ENCODE data around the gene ACSS2.

Gene ACSS2

GRCh38 chr20:34907616-34908469 is 31.4 kb downstream of the ACSS2 start:
- no peak for DNase-seq (ENCODE audit: low read depth in 2 of 2)

DNA sequence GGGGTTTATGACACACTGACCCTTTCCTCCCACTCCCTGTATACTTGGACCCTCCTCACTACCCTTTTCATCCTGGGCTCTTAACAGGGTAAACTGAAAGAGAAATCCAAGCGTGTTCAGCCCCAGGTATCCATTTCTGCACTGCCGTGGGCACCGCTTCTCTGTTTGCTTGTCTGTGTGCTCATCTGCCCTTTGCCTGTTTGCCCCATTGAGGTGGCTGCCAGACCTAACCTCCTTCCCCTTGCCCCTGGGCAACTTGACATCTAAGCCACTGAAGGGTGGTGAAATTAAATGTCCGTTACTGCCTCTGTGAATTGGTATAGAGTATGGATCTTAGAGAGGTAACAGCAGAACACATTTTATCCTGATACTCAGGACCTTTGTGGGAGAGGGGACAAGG is 38.7 kb downstream of the ACSS2 start:
- DNase-seq (ENCODE audit: low read depth in 2 of 2) = no peak

GRCh38 chr20:34915749-34916455 is 39.5 kb downstream of the ACSS2 start:
- DNase-seq (ENCODE audit: low read depth in 2 of 2) = no peak

DNA sequence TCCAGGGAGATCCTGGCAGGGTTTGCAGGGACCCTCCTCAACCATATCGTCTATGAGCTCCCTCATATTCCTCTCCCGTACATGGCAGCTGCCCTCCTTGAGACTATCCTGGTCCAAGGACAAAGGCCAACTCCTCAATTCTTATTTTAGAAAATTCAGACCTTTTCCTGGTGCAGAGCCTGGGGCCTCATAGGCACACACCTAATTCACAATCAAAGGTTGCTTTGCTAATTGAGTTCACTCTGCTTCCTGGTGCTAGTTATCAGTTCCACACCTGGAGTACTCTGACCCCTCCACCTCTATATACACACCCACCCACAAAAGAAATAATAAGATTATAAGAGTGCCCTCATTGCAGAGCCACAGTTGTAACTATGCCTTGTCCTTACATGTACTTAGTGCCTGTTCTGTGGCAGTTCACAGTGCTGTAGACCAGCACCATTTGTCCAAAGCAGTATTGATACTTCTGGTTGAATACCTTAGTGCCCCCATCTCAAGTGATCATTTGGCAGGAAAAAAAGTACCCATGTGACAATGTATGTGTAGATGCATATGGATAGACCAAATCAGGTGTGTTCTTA is 40.5 kb downstream of the ACSS2 start:
- DNase-seq (ENCODE audit: low read depth in 2 of 2) = no peak

DNA sequence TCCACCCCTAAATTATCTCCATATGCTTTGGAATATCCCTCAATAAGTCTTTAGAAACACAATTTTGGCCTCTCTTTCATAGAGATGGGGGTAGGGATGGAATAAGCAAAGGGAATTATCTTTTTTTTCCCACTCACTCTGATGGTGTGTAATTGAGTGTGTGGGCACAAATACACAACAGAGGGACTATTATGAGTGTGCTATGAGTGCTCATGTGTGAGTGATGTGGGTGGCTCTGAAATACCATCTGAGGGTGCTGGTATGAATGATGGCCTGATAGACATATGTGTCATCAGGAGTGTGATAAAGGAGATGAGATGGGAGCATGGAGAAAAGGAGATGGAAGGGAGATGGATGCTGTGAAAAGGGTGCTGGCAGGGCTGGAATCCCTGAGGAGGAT is 43.6 kb downstream of the ACSS2 start:
- DNase-seq (ENCODE audit: low read depth in 2 of 2) = no peak

GRCh38 chr20:34921436-34921835 is 45.0 kb downstream of the ACSS2 start:
- no peak for DNase-seq (ENCODE audit: low read depth in 2 of 2)

DNA sequence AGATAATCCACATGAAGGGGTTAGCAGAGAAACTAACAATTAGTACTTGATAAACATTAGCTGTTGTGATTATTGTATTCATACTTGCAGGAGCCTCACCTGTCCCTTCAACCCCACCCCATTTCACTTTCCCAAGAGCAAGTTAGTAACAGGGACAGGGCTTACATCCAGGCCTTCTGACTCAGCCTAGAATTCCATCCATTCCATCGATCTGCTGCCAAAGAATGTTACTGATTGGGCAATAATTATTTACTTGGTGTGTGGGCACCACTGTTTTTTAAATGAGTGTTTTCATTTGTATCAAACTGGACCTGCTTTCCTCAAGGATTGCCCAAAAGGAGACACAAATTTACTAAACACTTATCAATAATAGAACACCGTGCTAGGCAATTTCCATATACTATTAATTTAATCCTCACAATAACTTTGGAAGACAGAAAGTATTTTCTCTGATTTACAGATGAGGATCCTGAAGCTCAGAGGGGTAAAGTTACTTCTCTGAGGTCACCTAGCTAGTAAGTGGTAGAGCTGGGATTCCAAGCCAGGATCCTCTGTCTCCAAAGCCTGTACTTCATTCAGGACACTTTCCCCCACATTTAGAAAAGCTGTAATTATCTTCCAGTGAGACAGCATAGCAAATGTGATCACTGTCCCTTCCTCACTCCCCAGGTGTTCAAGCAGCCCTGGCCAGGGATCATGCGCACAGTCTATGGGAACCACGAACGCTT is 46.4 kb downstream of the ACSS2 start:
- no peak for DNase-seq (ENCODE audit: low read depth in 2 of 2)

DNA sequence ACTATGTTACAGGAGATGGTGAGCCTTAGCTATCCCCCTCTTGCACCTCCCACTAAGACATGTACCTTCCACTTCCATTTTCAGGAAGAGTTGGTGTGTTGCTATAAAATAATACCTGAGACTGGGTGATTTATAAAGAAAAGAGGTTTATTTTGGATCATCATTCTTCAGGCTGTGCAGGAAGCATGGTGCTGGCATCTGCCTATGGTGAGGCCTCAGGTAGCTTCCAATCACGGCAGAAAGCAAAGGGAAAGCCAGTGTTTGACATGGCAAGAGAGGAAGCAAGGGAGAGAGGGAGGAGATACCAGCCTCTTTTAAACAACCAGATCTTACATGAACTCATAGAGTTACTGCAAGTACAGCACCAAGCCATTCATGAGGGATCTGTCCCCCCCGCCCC is 47.0 kb downstream of the ACSS2 start:
- no peak for DNase-seq (ENCODE audit: low read depth in 2 of 2)

DNA sequence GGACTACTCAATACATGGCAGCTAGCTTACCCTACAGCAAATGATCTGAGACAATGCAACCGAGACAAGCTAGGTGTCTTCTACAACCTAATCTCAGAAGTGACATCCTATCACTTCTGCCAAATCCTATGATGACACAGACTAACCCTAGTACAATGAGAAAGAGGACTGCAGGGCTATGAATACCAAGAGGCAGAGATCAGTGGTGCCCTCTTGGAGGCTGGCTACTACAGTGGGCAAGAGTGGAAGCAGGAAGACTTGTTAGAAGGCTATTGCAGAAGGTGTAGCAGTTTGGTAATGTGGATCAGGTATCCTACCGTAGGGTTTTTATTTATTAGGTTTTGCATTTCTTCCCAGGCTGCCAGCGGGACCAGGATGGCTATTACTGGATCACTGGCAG is 48.9 kb downstream of the ACSS2 start:
- DNase-seq (ENCODE audit: low read depth in 2 of 2) = no peak

- no peak for DNase-seq (ENCODE audit: low read depth in 2 of 2)
Observed at GRCh38 chr20:34925981-34926380, 49.6 kb downstream of the ACSS2 start.

DNA sequence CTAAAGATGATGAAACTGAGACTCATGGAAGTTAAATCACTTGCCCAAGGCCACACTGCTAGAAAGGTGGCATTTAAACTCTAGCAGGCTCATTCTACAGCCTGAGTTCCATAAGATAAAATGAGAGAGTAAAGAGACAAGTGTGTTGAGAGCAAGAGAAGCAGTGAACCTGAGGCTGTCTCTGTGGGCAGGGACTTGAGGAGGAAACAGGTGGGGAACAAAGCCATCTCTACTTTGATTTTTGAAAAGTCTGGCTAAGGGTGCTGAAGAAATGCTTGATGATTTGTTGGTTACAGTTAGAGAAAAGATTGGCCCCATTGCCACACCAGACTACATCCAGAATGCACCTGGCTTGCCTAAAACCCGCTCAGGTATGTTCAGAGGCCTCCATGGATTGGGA is 50.2 kb downstream of the ACSS2 start:
- no peak for DNase-seq (ENCODE audit: low read depth in 2 of 2)

DNA sequence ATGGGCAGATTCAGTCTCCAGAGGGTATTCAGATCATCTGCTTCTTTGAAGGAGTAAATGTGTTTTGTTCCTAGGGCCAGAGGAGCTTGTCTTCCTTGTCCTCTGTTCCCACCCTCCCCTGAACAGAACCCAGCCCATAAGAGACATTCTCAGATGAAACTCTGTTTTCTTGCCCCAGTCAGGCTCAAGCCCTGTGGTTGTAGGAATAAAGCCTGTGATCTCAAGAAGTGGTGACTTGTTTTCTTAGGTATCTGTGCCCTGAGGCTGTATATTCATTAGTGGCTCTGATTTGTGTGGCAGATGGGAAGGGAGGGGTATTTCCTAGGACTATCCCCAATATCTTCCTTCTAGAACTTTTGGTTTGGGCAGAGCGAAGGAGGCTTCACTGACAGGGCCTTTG is 51.3 kb downstream of the ACSS2 start:
- no peak for DNase-seq (ENCODE audit: low read depth in 2 of 2)

DNA sequence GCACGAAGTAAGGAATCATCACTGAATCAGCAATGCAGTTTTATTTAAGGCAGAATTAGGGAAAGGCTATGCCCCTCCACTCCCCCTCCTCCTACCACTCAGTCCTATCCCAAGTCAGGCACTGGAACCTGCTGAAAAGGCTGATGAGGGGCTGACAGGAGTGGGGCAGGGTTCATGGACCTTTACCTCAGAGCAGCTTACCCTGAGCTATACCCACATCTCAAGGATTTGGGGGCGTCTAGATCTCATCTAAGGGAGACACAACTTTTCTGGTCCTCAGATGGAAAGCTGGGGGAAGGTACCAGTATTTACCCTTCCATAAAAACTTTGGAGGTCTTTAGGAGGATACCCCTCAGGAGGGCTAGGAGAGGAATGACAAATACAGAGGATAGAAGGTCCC is 52.0 kb downstream of the ACSS2 start:
- DNase-seq (ENCODE audit: low read depth in 2 of 2) = no peak

DNA sequence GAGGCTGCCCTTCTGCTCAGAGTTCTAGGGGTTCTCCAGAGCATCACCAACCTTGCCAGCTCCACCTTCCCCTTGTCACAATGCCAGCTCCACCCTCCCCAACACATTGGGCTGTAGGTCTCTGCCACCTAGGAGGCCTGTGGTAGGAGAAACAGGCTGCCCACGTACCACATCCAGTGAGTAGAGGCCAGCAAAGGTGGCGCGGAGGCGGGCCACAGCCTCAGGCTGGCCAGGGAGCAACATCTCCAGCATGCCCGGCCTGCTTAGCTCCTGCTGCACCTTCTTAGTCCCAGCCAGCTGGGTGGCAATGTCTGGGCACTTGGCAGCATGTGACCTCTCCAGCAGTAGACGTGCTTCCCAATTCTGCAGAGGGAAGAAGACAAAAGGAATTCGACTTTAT is 55.4 kb downstream of the ACSS2 start:
- no peak for DNase-seq (ENCODE audit: low read depth in 2 of 2)

DNA sequence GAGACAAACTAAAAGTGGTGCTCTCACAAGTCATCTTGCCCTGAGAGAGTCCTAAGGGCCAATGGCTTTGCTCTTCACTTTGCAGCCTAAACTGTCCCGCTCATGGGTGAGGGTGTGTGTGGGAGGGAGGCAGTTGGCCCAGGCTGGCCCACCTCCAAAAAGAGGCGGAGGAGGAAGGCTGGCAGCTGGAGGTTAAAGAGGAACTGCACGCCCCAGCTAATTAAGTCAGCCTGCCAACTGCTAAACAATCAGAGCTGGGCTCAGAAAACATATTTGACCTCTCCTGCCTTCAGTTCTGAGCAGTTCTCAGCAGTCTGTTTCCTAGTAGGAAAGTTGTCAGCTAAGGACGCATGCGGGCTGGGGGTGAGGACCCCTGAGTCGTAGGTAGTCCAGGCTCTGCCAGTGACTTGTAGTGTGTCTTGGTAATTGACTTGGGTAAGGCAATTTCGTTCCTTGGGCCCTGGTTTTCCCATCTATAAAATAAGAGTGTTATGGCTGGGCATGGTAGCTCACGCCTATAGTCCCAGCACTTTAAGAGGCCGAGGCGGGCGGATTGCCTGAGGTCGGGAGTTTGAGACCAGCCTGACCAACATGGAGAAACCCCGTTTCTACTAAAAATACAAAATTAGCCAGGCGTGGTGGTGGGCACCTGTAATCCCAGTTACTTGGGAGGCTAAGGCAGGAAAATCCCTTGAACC is 62.2 kb downstream of the ACSS2 start:
- DNase-seq (ENCODE audit: low read depth in 2 of 2) = no peak

- no peak for DNase-seq (ENCODE audit: low read depth in 2 of 2)
Observed at GRCh38 chr20:34940081-34940481, 63.7 kb downstream of the ACSS2 start.

- no peak for DNase-seq (ENCODE audit: low read depth in 2 of 2)
Observed at GRCh38 chr20:34941226-34941625, 64.8 kb downstream of the ACSS2 start.

- no peak for DNase-seq (ENCODE audit: low read depth in 2 of 2)
Observed at GRCh38 chr20:34942301-34942700, 65.9 kb downstream of the ACSS2 start.

DNA sequence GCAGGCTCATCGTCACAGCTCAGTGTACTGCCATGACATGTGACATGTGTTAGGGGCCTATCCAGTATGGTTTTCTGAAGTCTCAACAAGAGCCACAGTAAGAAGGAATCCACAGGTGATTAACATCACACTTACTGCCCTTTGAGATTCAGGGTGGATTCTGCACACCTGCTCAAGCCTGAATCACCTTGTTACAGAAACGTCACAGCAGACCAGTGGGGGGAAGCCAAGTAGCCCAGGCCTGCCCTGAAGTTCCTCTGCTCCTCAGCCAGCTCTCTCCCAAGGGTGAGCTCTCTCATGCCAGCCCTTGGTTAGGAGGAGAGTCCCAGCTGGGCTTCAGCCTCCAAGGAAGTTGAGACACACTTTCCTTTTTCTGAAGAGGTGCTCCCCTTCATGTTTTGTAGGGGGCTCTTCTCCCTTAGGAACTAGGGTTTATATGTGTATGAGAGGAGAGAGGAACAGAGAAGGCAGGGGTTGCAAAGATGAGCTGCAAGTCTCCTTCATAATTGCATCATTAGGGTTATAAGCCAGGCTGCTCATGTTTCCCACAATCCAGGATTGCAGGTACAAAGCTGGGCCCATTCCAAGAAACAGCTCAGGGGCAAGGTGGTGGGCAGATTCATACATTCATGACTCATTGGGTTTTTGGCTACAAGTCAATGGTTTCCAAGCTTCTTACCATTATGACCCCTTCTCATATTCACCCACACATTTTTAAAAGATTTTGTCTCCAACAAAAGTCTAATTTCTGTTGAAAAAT is 67.6 kb downstream of the ACSS2 start:
- DNase-seq (ENCODE audit: low read depth in 2 of 2) = no peak

DNA sequence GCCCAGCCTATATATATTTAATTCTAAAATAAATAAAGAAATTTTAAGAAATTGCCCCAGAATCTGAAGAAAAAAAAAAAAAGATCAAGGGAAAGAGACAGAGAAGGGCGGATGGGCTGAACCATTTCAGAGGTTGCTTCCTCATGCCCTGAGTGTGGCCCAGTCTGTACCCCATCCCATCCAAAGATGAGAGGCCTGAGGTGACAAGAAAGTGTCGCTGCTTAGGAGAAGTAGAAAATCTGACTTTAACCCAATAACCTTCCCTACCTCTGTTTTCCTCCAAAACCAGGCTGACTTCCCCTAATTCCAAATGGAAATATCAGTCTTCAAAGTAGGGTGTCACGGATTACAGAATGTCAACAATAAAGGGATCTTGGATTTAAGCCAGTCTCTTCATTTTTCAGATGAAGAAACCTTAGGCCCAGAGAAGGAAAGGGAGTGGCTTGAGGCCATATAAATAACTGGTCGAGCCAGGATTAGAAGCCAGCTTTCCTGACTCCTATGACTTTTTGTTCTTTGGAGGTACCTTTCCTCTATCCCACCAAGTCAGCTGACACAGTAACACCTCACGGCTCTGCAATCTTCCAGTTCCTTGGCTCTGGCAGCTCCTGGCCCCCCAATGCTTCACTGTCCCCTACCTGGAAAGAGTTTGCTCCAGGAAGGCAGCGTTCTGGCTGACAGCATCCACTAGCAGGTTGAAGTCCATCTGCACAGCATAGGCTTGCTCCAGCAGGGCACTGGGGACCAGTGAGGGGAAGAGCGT is 69.1 kb downstream of the ACSS2 start:
- no peak for DNase-seq (ENCODE audit: low read depth in 2 of 2)
